Mesendoderm (in vitro differentiated cells): ENCODE data around the gene C5orf24.

Experiments
- DNase-seq: peaks from one replicate; pipeline ENCODE4 v3.0.0; 2013
- H2AK5ac ChIP-seq: 2 replicates; pipeline ENCODE4 v1.6.1; 2013; ENCODE audit warnings: low read length, inconsistent platforms
- H2BK120ac ChIP-seq: 2 replicates; pipeline ENCODE4 v1.6.1; 2013; ENCODE audit warnings: low read depth, mild to moderate bottlenecking, low read length, moderate library complexity, mixed read lengths
- H2BK15ac ChIP-seq: replicated peaks from 2 replicates; pipeline ENCODE4 v1.6.1; 2013; ENCODE audit warnings: low read depth, mild to moderate bottlenecking, moderate library complexity
- H2BK5ac ChIP-seq: 2 replicates; pipeline ENCODE4 v1.6.1; 2013; ENCODE audit warnings: low read length, inconsistent platforms
- H3K18ac ChIP-seq: 2 replicates; pipeline ENCODE4 v1.6.1; 2013; ENCODE audit warnings: mild to moderate bottlenecking, low read length, mixed read lengths
- H3K23ac ChIP-seq: one replicate; pipeline ENCODE4 v1.6.1; 2013; ENCODE audit warnings: low read length
- H3K27ac ChIP-seq: 2 replicates; pipeline ENCODE4 v1.5.1; 2013; ENCODE audit warnings: low read depth, mild to moderate bottlenecking, inconsistent platforms, low read length, moderate library complexity
- H3K27me3 ChIP-seq: 2 replicates; pipeline ENCODE4 v1.6.1; 2013; ENCODE audit warnings: low read length, control low read depth, mild to moderate bottlenecking, inconsistent platforms; ENCODE audit not compliant: insufficient read depth, poor library complexity
- H3K36me3 ChIP-seq: 2 replicates; pipeline ENCODE4 v1.6.1; 2013; ENCODE audit warnings: low read length, inconsistent platforms; ENCODE audit not compliant: control insufficient read depth, insufficient read depth
- H3K4ac ChIP-seq: one replicate; pipeline ENCODE4 v1.6.1; 2013; ENCODE audit warnings: low read depth, mild to moderate bottlenecking, low read length, moderate library complexity
- H3K4me1 ChIP-seq: 2 replicates; pipeline ENCODE4 v1.6.1; 2013; ENCODE audit warnings: low read depth, low read length, inconsistent platforms; ENCODE audit not compliant: control insufficient read depth
- H3K4me2 ChIP-seq: 2 replicates; pipeline ENCODE4 v1.6.1; 2013; ENCODE audit warnings: low read length
- H3K4me3 ChIP-seq: 2 replicates; pipeline ENCODE4 v1.5.1; 2013; ENCODE audit warnings: mild to moderate bottlenecking, low read length
- H3K56ac ChIP-seq: one replicate; pipeline ENCODE4 v1.6.1; 2013; ENCODE audit warnings: low read length
- H3K79me1 ChIP-seq: 2 replicates; pipeline ENCODE4 v1.6.1; 2013; ENCODE audit warnings: low read length, inconsistent platforms
- H3K79me2 ChIP-seq: 2 replicates; pipeline ENCODE4 v1.6.1; 2013; ENCODE audit warnings: mild to moderate bottlenecking, low read length; ENCODE audit not compliant: control insufficient read depth, insufficient read depth
- H3K9ac ChIP-seq: 2 replicates; pipeline ENCODE4 v1.6.1; 2013; ENCODE audit warnings: low read length, inconsistent platforms
- H4K5ac ChIP-seq: one replicate; pipeline ENCODE4 v1.6.1; 2013; ENCODE audit warnings: low read length
- H4K8ac ChIP-seq: one replicate; pipeline ENCODE4 v1.6.1; 2013; ENCODE audit warnings: low read depth, mild to moderate bottlenecking, control low read depth, low read length, moderate library complexity
- WGBS: extraction: QIAGEN DNeasy Blood & Tissue Kit; methylation state at CpG from one replicate; pipeline ENCODE4 v1.1.7; 2013; ENCODE audit warnings: low lambda C conversion rate, missing lambda C conversion rate; ENCODE audit not compliant: insufficient coverage; ENCODE audit errors: extremely low coverage; 5-methylcytosine and 5-hydroxymethylcytosine counted together

The C5orf24 gene

GRCh38 chr5:134892282-134892681 is 46.5 kb downstream of the C5orf24 start:
- no peak overlapping the region for H3K4ac ChIP-seq
- H3K79me1 ChIP-seq = peaks cover 3% of the 10 kb centered on the region
- H4K8ac ChIP-seq = no peak overlapping the region
- H3K27ac ChIP-seq = no peak overlapping the region
- H3K79me2 ChIP-seq = no peaks in the 10 kb centered on the region
- no peak overlapping the region for H3K4me3 ChIP-seq
- H3K9ac ChIP-seq = no peak overlapping the region
- H3K18ac ChIP-seq = no peak overlapping the region
- H4K5ac ChIP-seq = no peak overlapping the region
- no peaks in the 10 kb centered on the region for H3K36me3 ChIP-seq
- no peak overlapping the region for H3K4me2 ChIP-seq
- H2AK5ac ChIP-seq = no peak overlapping the region
- no CpG with 5 or more reads among the region's 3 CpGs for WGBS
- no peaks in the 10 kb centered on the region for H3K27me3 ChIP-seq
- DNase-seq = no peak
- H3K23ac ChIP-seq = no peak overlapping the region
- no peak overlapping the region for H2BK120ac ChIP-seq
- H2BK15ac ChIP-seq = no peak overlapping the region
- no peak overlapping the region for H2BK5ac ChIP-seq
- no peaks in the 10 kb centered on the region for H3K4me1 ChIP-seq
- no peak overlapping the region for H3K56ac ChIP-seq

GRCh38 chr5:134892926-134893325 is 47.2 kb downstream of the C5orf24 start:
- Histone ChIP-seq H3K4me3 (no peak overlapping the region), H2AK5ac (no peak overlapping the region), H3K4me2 (no peak overlapping the region), H3K27ac (no peak overlapping the region), H3K23ac (no peak overlapping the region), H2BK15ac (no peak overlapping the region), H3K79me2 (no peaks in the 10 kb centered on the region), H3K4me1 (no peaks in the 10 kb centered on the region), H2BK120ac (no peak overlapping the region), H3K18ac (no peak overlapping the region), H3K27me3 (no peaks in the 10 kb centered on the region), H2BK5ac (no peak overlapping the region), H3K79me1 (no peaks in the 10 kb centered on the region), H4K5ac (no peak overlapping the region), H3K9ac (no peak overlapping the region), H3K4ac (no peak overlapping the region), H3K56ac (no peak overlapping the region), H3K36me3 (no peaks in the 10 kb centered on the region), H4K8ac (no peak overlapping the region)
- WGBS = no CpG with 5 or more reads among the region's 2 CpGs
- no peak for DNase-seq

GRCh38 chr5:134893748-134894505 is 48.2 kb downstream of the C5orf24 start:
- H3K4me1 ChIP-seq = no peaks in the 10 kb centered on the region
- H4K5ac ChIP-seq = no peak overlapping the region
- no peak overlapping the region for H3K23ac ChIP-seq
- no peak overlapping the region for H3K27ac ChIP-seq
- no peak overlapping the region for H4K8ac ChIP-seq
- no CpG with 5 or more reads among the region's 7 CpGs for WGBS
- H2BK120ac ChIP-seq = no peak overlapping the region
- no peak overlapping the region for H3K56ac ChIP-seq
- no peak overlapping the region for H3K4me3 ChIP-seq
- H3K27me3 ChIP-seq = no peaks in the 10 kb centered on the region
- H3K4me2 ChIP-seq = no peak overlapping the region
- no peaks in the 10 kb centered on the region for H3K79me1 ChIP-seq
- H3K9ac ChIP-seq = no peak overlapping the region
- no peak overlapping the region for H2AK5ac ChIP-seq
- no peak overlapping the region for H3K4ac ChIP-seq
- no peak overlapping the region for H3K18ac ChIP-seq
- no peak overlapping the region for H2BK15ac ChIP-seq
- no peaks in the 10 kb centered on the region for H3K79me2 ChIP-seq
- H3K36me3 ChIP-seq = no peaks in the 10 kb centered on the region
- H2BK5ac ChIP-seq = no peak overlapping the region
- DNase-seq = no peak

- no peaks in the 10 kb centered on the region for H3K4me1 ChIP-seq
- WGBS = no CpG with 5 or more reads among the region's 10 CpGs
- no peak for DNase-seq
These were observed 56.5 kb downstream of the C5orf24 start for GRCh38 chr5:134902071-134902801.

GRCh38 chr5:134904610-134905245 is 59.0 kb downstream of the C5orf24 start, which contains the start of gene PCBD2:
Gene PCBD2, plus strand, starts transcription at chr5:134905131. Its CDS starts 9 bp downstream, at chr5:134905140.
- peak within 1 kb of the TSS; percentile 81 for H3K4me2 ChIP-seq
- peak within 1 kb of the TSS; percentile 81 for H3K9ac ChIP-seq
- no peak within 1 kb of the TSS for H2AK5ac ChIP-seq
- peak within 1 kb of the TSS; percentile 47 for H3K18ac ChIP-seq
- DNase-seq = peak; percentile 96
- peak within 1 kb of the TSS; percentile 67 for H3K27ac ChIP-seq
- H2BK5ac ChIP-seq = peak within 1 kb of the TSS; percentile 62
- no peaks in the 10 kb centered on the region for H3K36me3 ChIP-seq
- H3K4me3 ChIP-seq = peak within 1 kb of the TSS; percentile 83
- peaks cover 1% of the 10 kb centered on the region for H3K79me2 ChIP-seq
- H2BK120ac ChIP-seq = no peak within 1 kb of the TSS
- no peaks in the 10 kb centered on the region for H3K27me3 ChIP-seq
- no peak within 1 kb of the TSS for H2BK15ac ChIP-seq
- peak within 1 kb of the TSS; percentile 95 for H3K56ac ChIP-seq
- peak within 1 kb of the TSS; percentile 57 for H3K4ac ChIP-seq
- H3K4me1 ChIP-seq = no peaks in the 10 kb centered on the region
- peaks cover 2% of the 10 kb centered on the region for H3K79me1 ChIP-seq
- no CpG with 5 or more reads among the region's 84 CpGs for WGBS
- H4K8ac ChIP-seq = no peak within 1 kb of the TSS
- H4K5ac ChIP-seq = no peak within 1 kb of the TSS
- H3K23ac ChIP-seq = peak within 1 kb of the TSS; percentile 30

More at GRCh38 chr5:134902071-134902801, 56.5 kb downstream of the C5orf24 start:
- no peak overlapping the region for H4K5ac ChIP-seq
- no peak overlapping the region for H3K9ac ChIP-seq
- H3K4me2 ChIP-seq = no peak overlapping the region
- H3K79me2 ChIP-seq = peaks cover 1% of the 10 kb centered on the region
- no peak overlapping the region for H2AK5ac ChIP-seq
- H3K27ac ChIP-seq = no peak overlapping the region
- H4K8ac ChIP-seq = no peak overlapping the region
- no peak overlapping the region for H3K18ac ChIP-seq
- H2BK120ac ChIP-seq = no peak overlapping the region
- H2BK15ac ChIP-seq = no peak overlapping the region
- H3K79me1 ChIP-seq = peaks cover 2% of the 10 kb centered on the region
- H3K36me3 ChIP-seq = no peaks in the 10 kb centered on the region
- no peak overlapping the region for H2BK5ac ChIP-seq
- no peak overlapping the region for H3K56ac ChIP-seq
- no peaks in the 10 kb centered on the region for H3K27me3 ChIP-seq
- H3K4ac ChIP-seq = no peak overlapping the region
- no peak overlapping the region for H3K4me3 ChIP-seq
- no peak overlapping the region for H3K23ac ChIP-seq
